ENCODE results near the gene DDAH2. TPM values are rescaled to one million over a fixed set of nuclear protein-coding genes. Genes with fewer than 3 reads are reported as not detected.

The DDAH2 gene
- total RNA-seq, 1 donor from 2014 or later = 87.2 TPM

- TF ChIP-seq CTCF (conservative IDR thresholded peaks at IDR 0.05; ENCODE audit: low read depth, low read length) = no peak
- no peak for DNase-seq (ENCODE audit: low read depth)
- no peak overlapping the region for H3K4me3 ChIP-seq (ENCODE audit: low read depth, low read length)
These were observed 35.6 kb downstream of the DDAH2 start for GRCh38 chr6:31693535-31693934.

- no peak for DNase-seq (ENCODE audit: low read depth)
- TF ChIP-seq CTCF (conservative IDR thresholded peaks at IDR 0.05; ENCODE audit: low read depth, low read length) = no peak
- H3K4me3 ChIP-seq (ENCODE audit: low read depth, low read length) = no peak overlapping the region
These were observed 36.2 kb downstream of the DDAH2 start for GRCh38 chr6:31692886-31693285.

- DNase-seq (ENCODE audit: low read depth) = no peak
- TF ChIP-seq CTCF (conservative IDR thresholded peaks at IDR 0.05; ENCODE audit: low read depth, low read length) = no peak
- H3K4me3 ChIP-seq (ENCODE audit: low read depth, low read length) = no peak overlapping the region
These were observed 36.7 kb downstream of the DDAH2 start for GRCh38 chr6:31692353-31692752.

- no peak for DNase-seq (ENCODE audit: low read depth)
- no peak overlapping the region for H3K4me3 ChIP-seq (ENCODE audit: low read depth, low read length)
- no peak for TF ChIP-seq CTCF (conservative IDR thresholded peaks at IDR 0.05; ENCODE audit: low read depth, low read length)
These were observed 37.5 kb downstream of the DDAH2 start for GRCh38 chr6:31691564-31692108.

GRCh38 chr6:31691078-31691463 is 38.0 kb downstream of the DDAH2 start:
- TF ChIP-seq CTCF (conservative IDR thresholded peaks at IDR 0.05; ENCODE audit: low read depth, low read length) = no peak
- no peak for DNase-seq (ENCODE audit: low read depth)
- no peak overlapping the region for H3K4me3 ChIP-seq (ENCODE audit: low read depth, low read length)

GRCh38 chr6:31690231-31691077 is 38.6 kb downstream of the DDAH2 start:
- no peak for DNase-seq (ENCODE audit: low read depth)

More at GRCh38 chr6:31690231-31691077, 38.6 kb downstream of the DDAH2 start:
- no peak for TF ChIP-seq CTCF (conservative IDR thresholded peaks at IDR 0.05; ENCODE audit: low read depth, low read length)
- H3K4me3 ChIP-seq (ENCODE audit: low read depth, low read length) = no peak overlapping the region
